SH-SY5Y (cell line): ENCODE results near the gene ESM1.

Source experiments
- GATA2 ChIP-seq: IDR thresholded peaks from 2 replicates; pipeline ENCODE4 v1.6.1; 2011; ENCODE audit warnings: mild to moderate bottlenecking, low read depth, low read length
- GATA3 ChIP-seq: IDR thresholded peaks from 2 replicates; pipeline ENCODE4 v1.6.1; 2011; ENCODE audit warnings: low read depth, mild to moderate bottlenecking, low read length, moderate library complexity

ESM1 gene, protein sequence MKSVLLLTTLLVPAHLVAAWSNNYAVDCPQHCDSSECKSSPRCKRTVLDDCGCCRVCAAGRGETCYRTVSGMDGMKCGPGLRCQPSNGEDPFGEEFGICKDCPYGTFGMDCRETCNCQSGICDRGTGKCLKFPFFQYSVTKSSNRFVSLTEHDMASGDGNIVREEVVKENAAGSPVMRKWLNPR

DNA sequence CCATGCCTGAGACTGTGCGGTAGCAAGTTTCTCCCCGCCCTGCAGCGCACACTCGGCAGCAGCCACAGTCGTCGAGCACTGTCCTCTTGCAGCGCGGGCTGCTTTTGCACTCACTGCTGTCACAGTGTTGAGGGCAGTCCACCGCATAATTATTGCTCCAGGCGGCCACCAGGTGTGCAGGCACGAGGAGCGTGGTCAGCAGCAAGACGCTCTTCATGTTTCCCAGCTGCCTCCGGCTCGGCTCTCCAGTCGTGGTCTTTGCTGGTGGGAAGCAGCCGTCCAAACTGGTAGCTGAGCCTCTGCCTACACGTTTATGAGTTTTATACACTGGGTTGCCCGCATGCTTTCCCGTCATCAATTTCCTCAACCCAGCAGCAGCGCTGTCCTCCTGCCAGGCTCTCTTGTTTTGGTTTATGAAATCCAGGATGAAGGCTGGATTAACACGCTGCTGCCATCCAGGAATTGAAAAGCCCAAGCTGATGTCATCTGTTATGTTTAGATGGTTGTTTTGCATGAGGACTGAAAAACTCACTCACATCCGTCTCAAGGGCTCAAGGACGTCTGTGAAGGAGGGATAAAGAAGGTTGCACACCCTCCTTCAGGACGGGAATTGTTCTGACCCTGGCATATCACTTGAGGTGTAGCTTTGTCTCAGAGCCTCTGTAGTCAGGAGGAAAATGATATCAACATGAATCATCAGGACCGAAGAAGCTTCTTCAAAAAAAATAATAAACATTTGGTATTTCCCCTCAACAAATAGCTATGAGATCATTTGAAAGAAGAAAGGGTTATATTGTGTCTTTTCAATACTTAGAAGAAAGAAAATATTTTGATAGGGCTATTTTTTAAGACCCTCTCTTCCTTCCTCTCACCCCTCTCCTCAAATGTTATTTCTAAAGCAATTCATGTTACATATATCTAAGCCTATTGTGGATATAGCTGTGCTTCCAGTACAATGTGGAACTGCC is at the start of gene ESM1:
Gene ESM1 (minus strand): TSS at position 293 of the 968 bp plus-strand sequence. CDS start 76 bp downstream, at position 217.
- TF ChIP-seq GATA2 = no peak
- no peak for TF ChIP-seq GATA3

DNA sequence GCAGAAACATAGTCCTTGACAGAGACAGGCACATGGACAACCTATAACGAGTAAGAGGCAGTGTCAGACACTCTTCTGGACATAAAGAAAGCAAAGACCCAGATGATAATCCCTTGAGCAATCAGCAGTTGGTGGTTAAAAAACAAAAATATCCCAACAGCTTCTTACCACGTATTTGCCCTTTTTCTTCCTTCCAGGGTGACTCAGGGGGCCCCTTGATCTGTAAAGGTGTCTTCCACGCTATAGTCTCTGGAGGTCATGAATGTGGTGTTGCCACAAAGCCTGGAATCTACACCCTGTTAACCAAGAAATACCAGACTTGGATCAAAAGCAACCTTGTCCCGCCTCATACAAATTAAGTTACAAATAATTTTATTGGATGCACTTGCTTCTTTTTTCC is 48.2 kb upstream of the ESM1 start:
- TF ChIP-seq GATA3 (no peak), GATA2 (no peak)

DNA sequence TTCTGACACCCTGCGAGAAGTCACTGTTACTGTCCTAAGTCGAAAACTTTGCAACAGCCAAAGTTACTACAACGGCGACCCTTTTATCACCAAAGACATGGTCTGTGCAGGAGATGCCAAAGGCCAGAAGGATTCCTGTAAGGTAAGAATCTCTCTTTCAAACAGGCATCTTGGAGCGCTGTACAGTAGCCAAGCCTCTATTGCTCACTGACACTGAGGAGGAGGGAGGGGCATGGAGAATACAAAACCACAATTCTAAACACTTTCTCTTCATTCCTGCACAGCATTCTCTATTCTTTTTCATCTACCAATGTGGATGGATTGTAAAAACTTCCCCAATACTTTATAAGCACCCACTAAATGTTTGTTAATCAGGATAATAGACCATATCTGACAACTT is 46.1 kb upstream of the ESM1 start:
- TF ChIP-seq GATA2 (no peak), GATA3 (no peak)

DNA sequence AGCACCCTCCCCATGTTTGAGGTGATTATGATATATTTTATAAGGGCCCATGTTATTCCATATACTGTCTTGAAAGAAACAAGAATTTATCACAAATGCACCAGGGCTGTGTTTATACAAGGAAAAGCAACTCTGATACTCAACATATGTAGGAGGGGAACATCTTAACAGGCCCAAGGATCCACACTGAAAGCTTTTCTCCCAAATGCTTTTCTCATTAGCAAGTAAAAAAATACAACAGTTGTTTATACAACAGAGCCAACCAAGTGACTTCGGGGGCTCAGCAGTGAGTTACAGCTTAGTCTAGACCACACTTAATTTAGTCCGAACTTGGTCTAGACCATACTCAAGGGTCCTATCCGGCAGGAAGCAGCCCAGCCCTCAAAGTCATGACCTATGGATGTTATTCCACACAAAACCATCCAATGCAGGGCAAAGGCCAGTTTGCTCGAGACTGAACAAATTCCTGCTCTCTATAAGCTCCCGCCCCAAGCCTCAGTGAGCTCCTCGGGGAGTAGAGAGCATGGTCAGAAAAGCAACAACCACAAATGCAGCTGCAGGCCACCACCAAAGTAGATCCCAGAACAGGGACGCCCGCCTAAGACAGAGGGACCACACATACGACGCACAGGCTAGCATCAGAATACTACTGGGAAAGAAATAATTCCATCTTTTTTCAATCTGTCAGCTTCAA is 45.4 kb upstream of the ESM1 start:
- TF ChIP-seq GATA3 (no peak), GATA2 (no peak)

DNA sequence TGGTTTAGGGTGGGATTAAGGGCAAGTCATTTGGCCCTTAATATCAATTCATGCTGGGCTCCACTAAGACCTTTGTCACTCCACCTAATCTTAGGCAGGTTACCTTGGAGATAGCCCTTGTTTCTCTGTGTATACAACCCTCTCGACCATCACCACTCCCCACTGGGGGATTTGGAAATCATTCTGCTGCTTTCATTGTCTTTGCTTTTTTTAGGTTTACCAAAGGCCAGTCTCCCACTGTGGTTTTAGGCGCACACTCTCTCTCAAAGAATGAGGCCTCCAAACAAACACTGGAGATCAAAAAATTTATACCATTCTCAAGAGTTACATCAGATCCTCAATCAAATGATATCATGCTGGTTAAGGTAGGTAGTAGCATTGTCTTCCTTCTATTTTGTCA is 44.8 kb upstream of the ESM1 start:
- no peak for TF ChIP-seq GATA2
- TF ChIP-seq GATA3 = no peak

DNA sequence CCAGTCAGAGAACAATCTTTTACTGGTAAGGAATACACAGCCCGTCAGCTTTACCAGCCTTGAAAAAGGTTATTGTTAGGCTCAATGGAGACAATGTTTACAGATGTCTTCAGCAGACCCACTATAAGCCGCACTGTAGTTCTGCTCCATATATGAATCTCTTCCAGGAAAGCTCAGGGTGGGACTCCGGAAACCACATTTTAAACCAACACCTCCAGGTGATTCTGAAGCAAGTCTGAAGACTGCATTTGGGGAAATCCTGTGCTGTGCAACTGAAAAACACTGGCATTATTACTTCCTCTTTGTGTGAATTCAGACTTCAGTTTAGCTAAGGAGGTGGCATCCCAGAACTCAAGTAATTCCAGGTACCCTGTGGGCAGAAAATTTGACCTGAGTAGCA is 42.2 kb upstream of the ESM1 start:
- TF ChIP-seq GATA2 = no peak
- TF ChIP-seq GATA3 = no peak

DNA sequence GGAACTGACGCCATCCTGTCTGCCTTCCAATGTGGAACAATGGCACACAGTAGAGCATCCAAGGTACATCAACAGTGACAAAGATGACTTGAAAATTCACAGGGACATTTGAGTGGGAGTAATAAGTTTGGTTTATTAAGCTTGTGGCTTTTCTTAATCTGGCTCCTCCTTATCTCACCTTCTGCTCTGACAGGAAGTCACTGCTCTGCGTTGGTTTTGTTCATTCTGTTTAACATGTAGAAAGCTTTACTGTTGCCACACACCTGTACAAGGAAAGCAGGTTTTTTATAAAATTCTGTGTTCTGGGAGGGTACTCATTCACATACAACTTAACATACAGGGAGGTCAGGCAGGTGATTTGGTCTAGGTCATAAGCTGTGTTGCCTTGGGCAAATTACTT is 37.1 kb upstream of the ESM1 start:
- TF ChIP-seq GATA3 = no peak
- no peak for TF ChIP-seq GATA2

DNA sequence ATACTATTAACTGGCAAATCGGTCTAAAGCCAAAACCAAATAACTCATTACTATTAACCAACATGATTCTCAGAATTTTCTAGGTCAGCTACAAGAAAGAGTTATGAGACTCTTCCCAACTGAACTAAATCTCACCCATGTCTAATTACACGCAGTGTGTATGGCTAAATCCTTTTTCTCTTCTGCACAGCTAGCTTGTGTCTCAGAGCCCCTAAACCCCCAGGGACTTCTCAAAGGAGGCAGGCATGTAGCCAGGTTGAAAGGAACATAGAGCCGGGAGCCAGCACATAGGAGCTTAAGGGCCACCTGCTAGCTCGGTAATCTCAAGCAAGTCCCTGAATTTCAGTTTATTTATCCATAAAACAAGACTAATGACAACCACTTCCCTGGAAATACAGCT is 36.4 kb upstream of the ESM1 start:
- TF ChIP-seq GATA2 (no peak), GATA3 (no peak)

DNA sequence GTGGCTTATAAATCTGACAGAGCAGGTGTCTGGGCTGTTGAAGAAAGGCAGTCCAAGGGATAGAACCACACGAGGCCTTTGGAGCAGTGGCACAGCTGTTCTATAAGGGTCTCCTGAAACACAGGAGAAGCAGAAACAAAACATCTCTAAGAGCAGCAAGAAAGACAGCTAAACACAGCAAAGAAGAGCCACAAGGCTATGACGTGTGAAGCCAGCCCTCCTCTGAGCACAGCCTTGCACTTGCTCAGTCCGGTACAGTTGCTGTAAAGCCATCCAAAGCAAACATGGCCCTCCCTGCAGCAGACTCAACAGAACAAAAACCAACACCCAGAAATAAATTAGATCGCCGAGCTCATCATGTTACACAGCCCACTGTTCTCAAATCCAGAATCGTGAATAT is 36.0 kb upstream of the ESM1 start:
- TF ChIP-seq GATA2 (no peak), GATA3 (no peak)

DNA sequence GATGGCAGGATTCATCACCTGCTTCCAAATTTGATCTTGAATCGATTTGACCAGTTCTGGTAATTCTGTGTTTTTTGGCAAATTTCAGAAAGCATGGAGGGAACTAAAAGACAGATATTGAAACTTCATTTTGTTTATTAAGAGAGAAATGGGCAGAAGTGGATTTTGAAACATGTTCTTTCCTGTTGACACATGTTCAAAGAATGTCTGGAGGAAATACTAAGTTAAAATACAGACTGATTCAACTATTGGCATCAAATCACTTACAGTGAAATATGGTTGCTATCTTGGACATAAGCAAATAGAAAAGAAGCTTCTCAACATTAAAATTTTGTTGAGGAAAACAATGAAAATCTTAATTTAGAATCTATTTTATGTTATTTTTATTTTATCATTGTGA is 19.3 kb upstream of the ESM1 start:
- TF ChIP-seq GATA3 (no peak), GATA2 (no peak)

DNA sequence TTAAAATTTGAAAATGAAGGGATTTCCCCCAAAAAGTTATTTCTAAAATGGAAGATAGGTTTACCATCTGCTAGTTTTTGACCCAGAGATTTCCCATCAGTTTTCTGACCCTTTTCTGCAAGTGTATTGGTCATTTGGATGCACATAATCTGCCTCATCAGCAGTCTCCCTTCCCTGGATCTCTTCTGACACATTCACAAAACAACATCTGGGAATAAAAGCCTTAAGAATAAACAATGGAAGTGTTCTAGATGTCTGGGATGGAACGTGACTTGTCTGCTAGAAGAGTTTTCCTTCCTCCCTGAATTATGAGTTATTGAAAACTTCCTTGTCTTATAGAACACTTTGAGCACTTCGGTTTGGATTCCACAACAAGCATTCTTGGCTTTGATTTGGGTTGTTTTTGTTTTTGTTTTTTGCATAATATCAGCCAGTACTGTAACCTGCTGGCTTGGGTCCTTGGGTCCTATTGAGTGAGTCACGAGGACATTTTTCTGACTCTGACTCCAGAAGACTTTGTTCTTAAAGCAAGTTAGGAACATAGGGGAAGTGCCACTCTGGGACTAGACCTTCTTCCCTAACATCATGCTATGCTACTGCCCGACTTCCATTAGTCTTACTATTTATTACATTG is 18.2 kb upstream of the ESM1 start:
- TF ChIP-seq GATA2 (no peak), GATA3 (no peak)

DNA sequence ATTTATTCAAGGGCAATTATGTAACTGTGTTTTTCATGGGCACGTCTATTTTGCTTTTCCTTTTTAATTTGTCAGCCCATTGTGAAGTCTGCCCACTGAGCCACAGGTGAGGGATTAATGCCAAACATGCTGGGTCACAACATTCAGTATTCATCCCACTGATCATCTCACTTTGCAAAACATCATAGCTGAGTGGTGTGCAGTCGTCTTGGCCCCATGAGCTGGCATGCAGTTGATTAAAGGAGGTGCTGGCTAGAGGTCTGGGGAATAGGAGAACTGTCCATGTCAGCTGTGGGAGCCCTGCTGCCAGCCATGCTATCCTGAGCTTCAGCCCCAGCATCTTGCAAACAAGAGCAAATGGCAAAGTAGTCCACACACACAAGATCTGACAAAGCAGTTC is 11.7 kb upstream of the ESM1 start:
- TF ChIP-seq GATA3 (no peak), GATA2 (no peak)

DNA sequence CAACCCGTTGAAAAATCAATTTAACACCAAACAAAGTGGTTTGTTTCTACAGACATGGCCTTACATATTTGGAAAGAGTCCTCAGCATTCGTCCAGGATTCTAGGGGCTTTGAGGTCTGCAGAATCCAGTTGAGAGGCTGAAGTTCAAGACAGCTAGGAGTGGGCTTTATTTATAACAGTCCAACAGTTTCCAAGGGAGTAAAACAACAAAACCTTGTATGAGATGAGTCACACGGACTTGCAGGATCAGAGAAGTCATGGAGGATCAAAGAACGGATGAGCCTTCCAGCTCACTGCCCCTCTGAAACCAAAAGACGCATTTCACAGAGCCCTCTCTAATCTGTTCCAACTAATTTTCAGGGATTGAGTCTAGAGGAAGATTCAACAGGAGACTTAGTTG is 11.1 kb upstream of the ESM1 start:
- no peak for TF ChIP-seq GATA2
- no peak for TF ChIP-seq GATA3

DNA sequence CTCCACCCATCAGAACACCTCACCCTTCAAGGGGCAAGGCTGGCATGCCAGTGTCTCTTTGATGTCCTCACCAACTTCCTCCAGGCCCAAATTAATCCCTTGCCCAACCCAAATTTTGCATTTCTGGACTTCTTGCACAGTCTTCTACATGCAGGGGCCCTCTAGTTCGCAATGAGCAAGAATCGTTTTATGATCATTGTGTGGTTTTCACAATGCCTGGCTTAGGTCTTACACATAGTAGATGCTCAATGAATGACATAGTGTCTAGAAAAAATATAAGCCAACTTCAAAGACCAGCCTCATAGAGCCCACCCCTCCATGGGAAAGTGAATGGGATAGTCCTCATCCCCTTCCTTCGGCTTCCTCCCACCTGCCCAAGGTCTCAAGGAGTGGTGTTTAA is 9.8 kb upstream of the ESM1 start:
- no peak for TF ChIP-seq GATA3
- no peak for TF ChIP-seq GATA2
